AG10803 (cell line): ENCODE data around the gene BRSK1.

Experiments used
- DNase-seq: peaks from one replicate; pipeline ENCODE4 v3.0.0; 2010; ENCODE audit warnings: low read depth
- H3K4me3 ChIP-seq: 2 replicates; pipeline ENCODE4 v1.5.1; 2011; ENCODE audit warnings: mild to moderate bottlenecking, low read length, control low read depth
- CTCF ChIP-seq: conservative IDR thresholded peaks from 2 replicates; pipeline ENCODE4 v1.5.1; 2011; ENCODE audit warnings: mild to moderate bottlenecking, low read length, control low read depth, inconsistent platforms

BRSK1 gene

GRCh38 chr19:55345101-55345817, 61.5 kb downstream of the BRSK1 start:
- no peak for TF ChIP-seq CTCF
- no peak for DNase-seq
- no peak overlapping the region for H3K4me3 ChIP-seq

GRCh38 chr19:55345818-55346724, 62.3 kb downstream of the BRSK1 start:
- no peak for TF ChIP-seq CTCF
- no peak for DNase-seq
- no peak overlapping the region for H3K4me3 ChIP-seq

GRCh38 chr19:55346725-55347441, 63.1 kb downstream of the BRSK1 start:
- no peak overlapping the region for H3K4me3 ChIP-seq
- TF ChIP-seq CTCF = no peak
- no peak for DNase-seq

- no peak for DNase-seq
- no peak for TF ChIP-seq CTCF
- H3K4me3 ChIP-seq = no peak overlapping the region
Measured at GRCh38 chr19:55347442-55348009, 63.7 kb downstream of the BRSK1 start.

- no peak for DNase-seq
- no peak for TF ChIP-seq CTCF
- H3K4me3 ChIP-seq = no peak overlapping the region
Measured at GRCh38 chr19:55348317-55349034, 64.7 kb downstream of the BRSK1 start.

GRCh38 chr19:55350620-55351315, 67.0 kb downstream of the BRSK1 start:
- H3K4me3 ChIP-seq = no peak overlapping the region
- no peak for TF ChIP-seq CTCF
- no peak for DNase-seq
